Stimulated activated CD4-positive, alpha-beta T cell treated with anti-CD3 and anti-CD28 coated beads, Interleukin-15, amount 100 ng/mL, for 1 hour (primary cell): ENCODE measurements around the gene NR3C1.

Experiments
- DNase-seq, 2 donors: peaks; one replicate each; pipeline ENCODE4 v3.0.0-alpha.2; 2020; ENCODE audit warnings: low read depth in 1 of 2, low spot score in 1 of 2

Gene NR3C1

GRCh38 chr5:143426437-143426991 is 23.0 kb upstream of the NR3C1 start:
- no peak for DNase-seq

GRCh38 chr5:143425835-143426234 is 22.3 kb upstream of the NR3C1 start:
- no peak for DNase-seq

- DNase-seq, result no peak
These were observed 14.8 kb upstream of the NR3C1 start for GRCh38 chr5:143418140-143418866.

GRCh38 chr5:143417503-143418139 is 14.1 kb upstream of the NR3C1 start:
- DNase-seq, result no peak

- DNase-seq, result no peak
These were observed 12.9 kb upstream of the NR3C1 start for GRCh38 chr5:143416411-143416810.

GRCh38 chr5:143413958-143414669 is 10.6 kb upstream of the NR3C1 start:
- DNase-seq, result no peak

- no peak for DNase-seq
These were observed 9.3 kb upstream of the NR3C1 start for GRCh38 chr5:143412661-143413342.

- DNase-seq, result no peak
These were observed 6.4 kb upstream of the NR3C1 start for GRCh38 chr5:143409926-143410325.

GRCh38 chr5:143406408-143406807 is 2.9 kb upstream of the NR3C1 start:
- DNase-seq, result no peak

GRCh38 chr5:143405849-143406098 is 2.3 kb upstream of the NR3C1 start:
- DNase-seq, result no peak

- DNase-seq, result peak; percentile 76 to 81
These were observed 1.8 kb upstream of the NR3C1 start for GRCh38 chr5:143405063-143405848.

- DNase-seq, result peak; percentile 59
These were observed 1.1 kb upstream of the NR3C1 start for GRCh38 chr5:143404416-143405062.

- DNase-seq, result no peak
These were observed 223 bp downstream of the NR3C1 start for GRCh38 chr5:143403334-143403592.

- peak; percentile 10 to 22 for DNase-seq
These were observed 743 bp downstream of the NR3C1 start for GRCh38 chr5:143402553-143403333.

- no peak for DNase-seq
These were observed 1.4 kb downstream of the NR3C1 start for GRCh38 chr5:143402017-143402552.

GRCh38 chr5:143401227-143402016 is 2.1 kb downstream of the NR3C1 start:
- DNase-seq, result no peak

GRCh38 chr5:143400541-143401226 is 2.8 kb downstream of the NR3C1 start:
- DNase-seq, result no peak
